ENCODE results near the gene RUVBL1. TPM values are rescaled to one million over a fixed set of nuclear protein-coding genes. Genes with fewer than 3 reads are reported as not detected.

RUVBL1 gene
- total and polyA plus RNA-seq, 4 donors: 13.3 to 23.1 (median 13.9) TPM

GRCh38 chr3:128072454-128073184 lies 51.0 kb downstream of the RUVBL1 start:
- peaks cover 11 to 87% (median 67%) of the 10 kb centered on the region in 4 donors for H3K4me1 ChIP-seq (ENCODE audit: control insufficient read depth in 4 of 4, insufficient read depth in 4 of 4, low read length in 3 of 4)

GRCh38 chr3:128071771-128072453 lies 51.7 kb downstream of the RUVBL1 start:
- peak overlapping the region; percentile 42 to 66 for H3K27ac ChIP-seq (ENCODE audit: low read depth in 1 of 2, low read length in 2 of 2)
- H3K4me1 ChIP-seq (ENCODE audit: control insufficient read depth in 4 of 4, insufficient read depth in 4 of 4, low read length in 3 of 4): peaks cover 8 to 83% (median 68%) of the 10 kb centered on the region in 4 donors
- H3K9me3 ChIP-seq (ENCODE audit: control insufficient read depth in 4 of 4, low read length in 3 of 4): no peaks in the 10 kb centered on the region
- no peak for DNase-seq (ENCODE audit: low spot score)
- 86% methylated on average over 11 of the region's 11 CpGs for WGBS
- no peaks in the 10 kb centered on the region for H3K27me3 ChIP-seq (ENCODE audit: control insufficient read depth in 4 of 4, insufficient read depth in 4 of 4, low read length in 3 of 4)
- no peak for TF ChIP-seq HNF4A (conservative IDR thresholded peaks at IDR 0.05)
- TF ChIP-seq FOXA1 (IDR thresholded peaks at IDR 0.05): no peak
- no peak for TF ChIP-seq FOXA2 (IDR thresholded peaks at IDR 0.05)
- no peak for TF ChIP-seq JUND (IDR thresholded peaks at IDR 0.05)
- TF ChIP-seq RXRA (IDR thresholded peaks at IDR 0.05): no peak
- no peak for TF ChIP-seq EGR1 (IDR thresholded peaks at IDR 0.05; ENCODE audit: low read depth in 2 of 2)
- no peak for TF ChIP-seq ATF3 (IDR thresholded peaks at IDR 0.05)
- TF ChIP-seq RAD21 (IDR thresholded peaks at IDR 0.05): no peak
- no peak for TF ChIP-seq NR2F2 (IDR thresholded peaks at IDR 0.05)
- TF ChIP-seq, protein P1, sequence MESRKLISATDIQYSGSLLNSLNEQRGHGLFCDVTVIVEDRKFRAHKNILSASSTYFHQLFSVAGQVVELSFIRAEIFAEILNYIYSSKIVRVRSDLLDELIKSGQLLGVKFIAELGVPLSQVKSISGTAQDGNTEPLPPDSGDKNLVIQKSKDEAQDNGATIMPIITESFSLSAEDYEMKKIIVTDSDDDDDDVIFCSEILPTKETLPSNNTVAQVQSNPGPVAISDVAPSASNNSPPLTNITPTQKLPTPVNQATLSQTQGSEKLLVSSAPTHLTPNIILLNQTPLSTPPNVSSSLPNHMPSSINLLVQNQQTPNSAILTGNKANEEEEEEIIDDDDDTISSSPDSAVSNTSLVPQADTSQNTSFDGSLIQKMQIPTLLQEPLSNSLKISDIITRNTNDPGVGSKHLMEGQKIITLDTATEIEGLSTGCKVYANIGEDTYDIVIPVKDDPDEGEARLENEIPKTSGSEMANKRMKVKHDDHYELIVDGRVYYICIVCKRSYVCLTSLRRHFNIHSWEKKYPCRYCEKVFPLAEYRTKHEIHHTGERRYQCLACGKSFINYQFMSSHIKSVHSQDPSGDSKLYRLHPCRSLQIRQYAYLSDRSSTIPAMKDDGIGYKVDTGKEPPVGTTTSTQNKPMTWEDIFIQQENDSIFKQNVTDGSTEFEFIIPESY (IDR thresholded peaks at IDR 0.05): no peak
- no peak for TF ChIP-seq HNF4G (IDR thresholded peaks at IDR 0.05)
- TF ChIP-seq, protein P2, sequence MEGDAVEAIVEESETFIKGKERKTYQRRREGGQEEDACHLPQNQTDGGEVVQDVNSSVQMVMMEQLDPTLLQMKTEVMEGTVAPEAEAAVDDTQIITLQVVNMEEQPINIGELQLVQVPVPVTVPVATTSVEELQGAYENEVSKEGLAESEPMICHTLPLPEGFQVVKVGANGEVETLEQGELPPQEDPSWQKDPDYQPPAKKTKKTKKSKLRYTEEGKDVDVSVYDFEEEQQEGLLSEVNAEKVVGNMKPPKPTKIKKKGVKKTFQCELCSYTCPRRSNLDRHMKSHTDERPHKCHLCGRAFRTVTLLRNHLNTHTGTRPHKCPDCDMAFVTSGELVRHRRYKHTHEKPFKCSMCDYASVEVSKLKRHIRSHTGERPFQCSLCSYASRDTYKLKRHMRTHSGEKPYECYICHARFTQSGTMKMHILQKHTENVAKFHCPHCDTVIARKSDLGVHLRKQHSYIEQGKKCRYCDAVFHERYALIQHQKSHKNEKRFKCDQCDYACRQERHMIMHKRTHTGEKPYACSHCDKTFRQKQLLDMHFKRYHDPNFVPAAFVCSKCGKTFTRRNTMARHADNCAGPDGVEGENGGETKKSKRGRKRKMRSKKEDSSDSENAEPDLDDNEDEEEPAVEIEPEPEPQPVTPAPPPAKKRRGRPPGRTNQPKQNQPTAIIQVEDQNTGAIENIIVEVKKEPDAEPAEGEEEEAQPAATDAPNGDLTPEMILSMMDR (IDR thresholded peaks at IDR 0.05; ENCODE audit: low read depth, low read length, missing input control): no peak
- no peak for TF ChIP-seq REST (IDR thresholded peaks at IDR 0.05)
- H3K9ac ChIP-seq (ENCODE audit: low read depth in 1 of 2, low read length in 2 of 2): no peak overlapping the region
- H3K36me3 ChIP-seq (ENCODE audit: control insufficient read depth in 4 of 4, insufficient read depth in 3 of 4, low read depth in 1 of 4, low read length in 3 of 4): peaks cover 21 to 48% (median 37%) of the 10 kb centered on the region in 4 donors
- H3K4me3 ChIP-seq (ENCODE audit: low read depth in 1 of 3, low read length in 3 of 3): no peak overlapping the region

More at GRCh38 chr3:128072454-128073184, 51.0 kb downstream of the RUVBL1 start:
- H3K9ac ChIP-seq (ENCODE audit: low read depth in 1 of 2, low read length in 2 of 2): no peak overlapping the region
- H3K27ac ChIP-seq (ENCODE audit: low read depth in 1 of 2, low read length in 2 of 2): peak overlapping the region; percentile 42 to 66
- TF ChIP-seq HNF4A (conservative IDR thresholded peaks at IDR 0.05) (peak; percentile 44 to 46), RAD21 (IDR thresholded peaks at IDR 0.05) (peak in 1 of 2 donors; percentile 45), SP1 (IDR thresholded peaks at IDR 0.05) (peak; percentile 38), NR2F2 (IDR thresholded peaks at IDR 0.05) (no peak), RXRA (IDR thresholded peaks at IDR 0.05) (peak; percentile 15 to 32)
- H3K9me3 ChIP-seq (ENCODE audit: control insufficient read depth in 4 of 4, low read length in 3 of 4): no peaks in the 10 kb centered on the region
- H3K36me3 ChIP-seq (ENCODE audit: control insufficient read depth in 4 of 4, insufficient read depth in 3 of 4, low read depth in 1 of 4, low read length in 3 of 4): peaks cover 17 to 41% (median 30%) of the 10 kb centered on the region in 4 donors
- no peak overlapping the region for H3K4me3 ChIP-seq (ENCODE audit: low read depth in 1 of 3, low read length in 3 of 3)
- no peak for DNase-seq (ENCODE audit: low spot score)
- WGBS: 57% methylated on average over 13 of the region's 13 CpGs
- H3K27me3 ChIP-seq (ENCODE audit: control insufficient read depth in 4 of 4, insufficient read depth in 4 of 4, low read length in 3 of 4): no peaks in the 10 kb centered on the region

Data from liver (tissue), 9 donors.